GM10248 (cell line): ENCODE results near the gene KIZ.
"Not testable (repeated sequence)": the region's sequence is repeated elsewhere in the genome, so short reads cannot be mapped to it uniquely, and the experiment has no call there.

Experiments
- CTCF ChIA-PET: fragments of 300-600 bp; sonication (Branson Sonifier 250); formaldehyde crosslinking; extraction: SDS; loops from one replicate; lab custom pipeline; 2021; ENCODE audit warnings: antibody characterized with exemption; lab: Yijun Ruan, JAX
- POLR2A ChIA-PET: fragments of 350-650 bp; sonication (Branson Sonifier 250); formaldehyde crosslinking; extraction: SDS; loops from one replicate; lab custom pipeline; 2020; ENCODE audit warnings: antibody characterized with exemption; lab: Yijun Ruan, JAX
- DNase-seq: peaks from one replicate; pipeline ENCODE4 v3.0.0; 2012; ENCODE audit errors: extremely low spot score
- CTCF ChIP-seq: IDR thresholded peaks from 2 replicates; pipeline ENCODE4 v1.5.1; 2012; ENCODE audit warnings: mild to moderate bottlenecking, low read depth; ENCODE audit errors: extremely low read depth, missing control alignments, control extremely low read depth

Gene KIZ

GRCh38 chr20:21157006-21157405 lies 31.1 kb downstream of the KIZ start:
- POLR2A ChIA-PET: no interaction called here
- TF ChIP-seq CTCF: no peak
- no peak for DNase-seq
- CTCF ChIA-PET: no interaction called here

GRCh38 chr20:21159658-21160380 lies 33.9 kb downstream of the KIZ start:
- no peak for DNase-seq
- TF ChIP-seq CTCF: no peak
- ChIA-PET POLR2A (no interaction called here), CTCF (no interaction called here)

- no peak for TF ChIP-seq CTCF
- POLR2A ChIA-PET: no interaction called here
- CTCF ChIA-PET: no interaction called here
- DNase-seq: no peak
These were observed 36.0 kb downstream of the KIZ start for GRCh38 chr20:21161926-21162325.

- DNase-seq: no peak
- POLR2A ChIA-PET: no interaction called here
- no peak for TF ChIP-seq CTCF
- CTCF ChIA-PET: no interaction called here
These were observed 36.7 kb downstream of the KIZ start for GRCh38 chr20:21162631-21163030.

- POLR2A ChIA-PET: no interaction called here
- DNase-seq: no peak
- TF ChIP-seq CTCF: no peak
- CTCF ChIA-PET: no interaction called here
These were observed 40.9 kb downstream of the KIZ start for GRCh38 chr20:21166801-21167200.

- ChIA-PET CTCF (no interaction called here), POLR2A (no interaction called here)
- DNase-seq: no peak
- no peak for TF ChIP-seq CTCF
These were observed 41.4 kb downstream of the KIZ start for GRCh38 chr20:21167261-21167660.

GRCh38 chr20:21168061-21168460 lies 42.2 kb downstream of the KIZ start:
- POLR2A ChIA-PET, CTCF ChIA-PET, DNase-seq: not testable (repeated sequence)
